GM23248 (cell line): ENCODE data around the gene SMAD5.

Experiments
- EZH2 ChIP-seq: fragments of 200-600 bp; sonication (generic); IDR thresholded peaks from 2 replicates; pipeline ENCODE4 v1.6.1; 2018; ENCODE audit warnings: antibody characterized with exemption, mild to moderate bottlenecking; ENCODE audit not compliant: insufficient read depth, poor library complexity, severe bottlenecking
- EZH2phosphoT487 ChIP-seq: fragments of 200-600 bp; sonication (generic); IDR thresholded peaks from 2 replicates; pipeline ENCODE4 v1.6.1; 2018; ENCODE audit warnings: antibody characterized with exemption, moderate library complexity, mild to moderate bottlenecking, low read depth; ENCODE audit not compliant: insufficient read depth

DNA sequence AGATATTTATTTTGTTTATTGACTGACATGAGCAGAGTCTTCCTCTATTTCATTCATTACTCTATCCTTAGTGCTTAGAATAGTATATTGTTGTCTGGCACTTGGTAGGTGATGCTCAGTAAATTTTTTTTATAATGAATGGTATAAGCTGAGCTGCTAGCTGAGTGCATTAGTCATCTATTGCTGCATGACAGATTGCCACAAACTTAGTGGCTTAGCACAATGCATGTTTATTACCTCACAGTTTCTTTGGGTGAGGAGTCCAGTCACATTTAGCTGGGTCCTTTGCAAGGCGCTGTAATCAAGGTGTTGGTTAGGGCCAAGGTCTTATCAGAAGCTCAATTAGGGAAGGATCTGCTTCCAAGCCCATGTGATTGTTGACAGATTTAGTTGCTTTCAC is 23.1 kb downstream of the SMAD5 start:
- TF ChIP-seq EZH2phosphoT487: no peak
- TF ChIP-seq EZH2: no peak
